Activated CD4-positive, alpha-beta T cell treated with anti-CD3 and anti-CD28 coated beads, Interleukin-2, amount 10 ng/mL, durations not matched to agents 7 days and 5 days (primary cell): ENCODE measurements around the gene TADA1. TPM values are rescaled to one million over a fixed set of nuclear protein-coding genes. Genes with fewer than 3 reads are reported as not detected.

Source experiments
- total RNA-seq, 2 experiments: library from RNA; stranded (reverse); gene quantifications; one replicate each; pipeline ENCODE4 v1.2.3, GENCODE V29; 2021

TADA1 gene
- total RNA-seq, 2 experiments from 2014 or later: 17.0 to 18.8 TPM

Other genes starting within 250 kb of the TADA1 start
- gene POGK, start 36.8 kb downstream of the TADA1 start, total RNA-seq: 10 to 100 TPM; 37.3 to 38.0 TPM
- gene ILDR2, start 99.3 kb upstream of the TADA1 start, total RNA-seq: 1 to 10 TPM; 6.8 to 8.4 TPM
- under 1 TPM in 1 of 2 experiments, not detected in 1; 0.19 TPM for gene MAEL, start 113.0 kb upstream of the TADA1 start, total RNA-seq
- gene GPA33, start 214.1 kb upstream of the TADA1 start, total RNA-seq: 1 to 10 TPM; 2.2 to 2.3 TPM
- not detected for gene STYXL2, start 217.8 kb upstream of the TADA1 start, total RNA-seq